GM12875 (cell line): ENCODE data around the gene NR2F6.
A peak's percentile ranks its signal among the peaks of the same experiment; 100 is the strongest.

Source experiments
- H3K4me3 ChIP-seq: one replicate; pipeline ENCODE4 v1.5.1; 2011; ENCODE audit warnings: low read depth, low read length, control low read depth
- CTCF ChIP-seq: IDR thresholded peaks from 2 replicates; pipeline ENCODE4 v1.5.1; 2011; ENCODE audit warnings: low read depth, mild to moderate bottlenecking, control low read depth, inconsistent platforms, low read length, moderate library complexity, borderline replicate concordance; ENCODE audit not compliant: insufficient read depth

The NR2F6 gene

GRCh38 chr19:17206736-17207581, 38.8 kb downstream of the NR2F6 start:
- no peak overlapping the region for H3K4me3 ChIP-seq
- no peak for TF ChIP-seq CTCF

- TF ChIP-seq CTCF: peak; percentile 72
- no peak overlapping the region for H3K4me3 ChIP-seq
Observed at GRCh38 chr19:17205237-17206140, 40.2 kb downstream of the NR2F6 start.

GRCh38 chr19:17202713-17203112, 43.0 kb downstream of the NR2F6 start:
- no peak for TF ChIP-seq CTCF
- H3K4me3 ChIP-seq: no peak overlapping the region

- H3K4me3 ChIP-seq: no peak overlapping the region
- TF ChIP-seq CTCF: no peak
Observed at GRCh38 chr19:17202249-17202648, 43.5 kb downstream of the NR2F6 start.

- no peak for TF ChIP-seq CTCF
- H3K4me3 ChIP-seq: no peak overlapping the region
Observed at GRCh38 chr19:17200408-17201079, 45.2 kb downstream of the NR2F6 start.

- no peak for TF ChIP-seq CTCF
- H3K4me3 ChIP-seq: no peak overlapping the region
Observed at GRCh38 chr19:17197666-17198065, 48.1 kb downstream of the NR2F6 start.
